Prostate gland (tissue), 2 donors: Measurements from ENCODE around the gene HS1BP3. TPM values are rescaled to one million over a fixed set of nuclear protein-coding genes. Genes with fewer than 3 reads are reported as not detected.

Source experiments
- DNase-seq: peaks from one replicate; pipeline ENCODE4 v3.0.0-alpha.2; 2019; ENCODE audit warnings: low spot score
- H3K27ac ChIP-seq, 2 donors: fragments of 200-600 bp; sonication (generic); 2 replicates each; pipeline ENCODE4 v1.5.1; 2017 to 2019
- H3K27me3 ChIP-seq: fragments of 200-600 bp; sonication (generic); replicated peaks from 2 replicates; pipeline ENCODE4 v1.5.1; 2019; ENCODE audit not compliant: insufficient read depth
- H3K36me3 ChIP-seq, 2 donors: fragments of 200-600 bp; sonication (generic); 1 replicate in 1 of 2; 2 replicates in 1 of 2; pipeline versions ENCODE4 v1.5.1 to v1.8.1; 2017 to 2019
- H3K4me1 ChIP-seq: fragments of 200-600 bp; sonication (generic); replicated peaks from 2 replicates; pipeline ENCODE4 v1.5.1; 2019
- H3K4me3 ChIP-seq, 2 donors: fragments of 200-600 bp; sonication (generic); 2 replicates each; pipeline ENCODE4 v1.5.1; 2017 to 2019
- H3K9me3 ChIP-seq: fragments of 200-600 bp; sonication (generic); 2 replicates; pipeline ENCODE4 v1.5.1; 2017
- POLR2A ChIP-seq: fragments of 450-650 bp; IDR thresholded peaks from one replicate; pipeline ENCODE4 v1.6.1; 2016; ENCODE audit warnings: antibody characterized with exemption, mild to moderate bottlenecking
- POLR2AphosphoS5 ChIP-seq: sonication (generic); formaldehyde crosslinking; IDR thresholded peaks from one replicate; pipeline ENCODE4 v1.6.1; 2017; ENCODE audit warnings: antibody characterized with exemption
- WGBS: methylation state at CpG from one replicate; pipeline ENCODE4 v1.1.5; 2018; 5-methylcytosine and 5-hydroxymethylcytosine counted together
- intact Hi-C: fragments of 100-400 bp; cut with DNase I; formaldehyde crosslinking; loops from one replicate; pipeline ENCODE4 v1.14.2; 2022
- total RNA-seq, 2 donors: library from RNA; depleted of rRNA; stranded (reverse); fragments of >200 nt; gene quantifications; one replicate each; pipeline ENCODE4 v1.1.0, GENCODE V29; 2016
- TF ChIP-seq, protein P1 (sequence below), 4 experiments: fragments of 200-600 bp in 2 of 4; fragments of 450-650 bp in 2 of 4; sonication (generic) in 2 of 4; IDR thresholded peaks; 1 replicate in 3 of 4; 2 replicates in 1 of 4; pipeline ENCODE4 v1.5.1; 2016 to 2019; ENCODE audit warnings: antibody characterized with exemption in 4 of 4, mild to moderate bottlenecking in 2 of 4, moderate library complexity in 2 of 4

Gene HS1BP3
- total RNA-seq, 2 donors from 2014 or later: 29.9 to 39.4 TPM

DNA sequence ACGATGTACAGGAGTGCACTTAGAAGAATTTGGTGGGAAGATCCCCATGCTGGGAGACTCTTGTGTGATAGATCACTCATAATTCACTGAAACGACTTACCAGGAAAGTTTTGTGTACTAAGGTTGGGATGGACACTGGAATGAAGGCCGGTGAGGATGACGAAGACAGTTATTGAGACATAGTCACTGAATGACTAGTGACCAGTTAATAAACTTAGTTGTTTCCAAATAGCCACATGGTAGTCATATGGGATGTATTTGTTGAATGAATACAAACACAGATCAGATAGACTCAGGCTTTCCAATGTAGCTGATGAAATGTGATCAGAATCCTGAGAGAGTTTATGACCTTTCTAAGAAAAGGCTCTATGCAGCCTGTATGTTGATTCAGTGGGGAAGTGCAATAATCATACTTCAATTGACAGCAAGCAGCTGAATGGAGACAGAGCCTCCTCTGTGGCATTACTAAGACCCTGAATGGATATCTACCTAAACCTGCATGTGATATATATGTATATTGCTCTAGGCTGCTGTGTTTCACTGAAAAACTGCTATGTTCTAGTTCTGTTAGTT lies 36.4 kb upstream of the HS1BP3 start:
- no peak for DNase-seq
- Histone ChIP-seq H3K27me3 (no peaks in the 10 kb centered on the region), H3K9me3 (no peaks in the 10 kb centered on the region), H3K4me3 (no peak overlapping the region), H3K27ac (no peak overlapping the region), H3K4me1 (no peaks in the 10 kb centered on the region), H3K36me3 (no peaks in the 10 kb centered on the region)
- TF ChIP-seq, protein P1, sequence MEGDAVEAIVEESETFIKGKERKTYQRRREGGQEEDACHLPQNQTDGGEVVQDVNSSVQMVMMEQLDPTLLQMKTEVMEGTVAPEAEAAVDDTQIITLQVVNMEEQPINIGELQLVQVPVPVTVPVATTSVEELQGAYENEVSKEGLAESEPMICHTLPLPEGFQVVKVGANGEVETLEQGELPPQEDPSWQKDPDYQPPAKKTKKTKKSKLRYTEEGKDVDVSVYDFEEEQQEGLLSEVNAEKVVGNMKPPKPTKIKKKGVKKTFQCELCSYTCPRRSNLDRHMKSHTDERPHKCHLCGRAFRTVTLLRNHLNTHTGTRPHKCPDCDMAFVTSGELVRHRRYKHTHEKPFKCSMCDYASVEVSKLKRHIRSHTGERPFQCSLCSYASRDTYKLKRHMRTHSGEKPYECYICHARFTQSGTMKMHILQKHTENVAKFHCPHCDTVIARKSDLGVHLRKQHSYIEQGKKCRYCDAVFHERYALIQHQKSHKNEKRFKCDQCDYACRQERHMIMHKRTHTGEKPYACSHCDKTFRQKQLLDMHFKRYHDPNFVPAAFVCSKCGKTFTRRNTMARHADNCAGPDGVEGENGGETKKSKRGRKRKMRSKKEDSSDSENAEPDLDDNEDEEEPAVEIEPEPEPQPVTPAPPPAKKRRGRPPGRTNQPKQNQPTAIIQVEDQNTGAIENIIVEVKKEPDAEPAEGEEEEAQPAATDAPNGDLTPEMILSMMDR (IDR thresholded peaks at IDR 0.05): no peak
- TF ChIP-seq POLR2A (no peak), POLR2AphosphoS5 (no peak)
- intact Hi-C loops: no loop called here
- over 99% methylated on average over 4 of the region's 4 CpGs for WGBS

DNA sequence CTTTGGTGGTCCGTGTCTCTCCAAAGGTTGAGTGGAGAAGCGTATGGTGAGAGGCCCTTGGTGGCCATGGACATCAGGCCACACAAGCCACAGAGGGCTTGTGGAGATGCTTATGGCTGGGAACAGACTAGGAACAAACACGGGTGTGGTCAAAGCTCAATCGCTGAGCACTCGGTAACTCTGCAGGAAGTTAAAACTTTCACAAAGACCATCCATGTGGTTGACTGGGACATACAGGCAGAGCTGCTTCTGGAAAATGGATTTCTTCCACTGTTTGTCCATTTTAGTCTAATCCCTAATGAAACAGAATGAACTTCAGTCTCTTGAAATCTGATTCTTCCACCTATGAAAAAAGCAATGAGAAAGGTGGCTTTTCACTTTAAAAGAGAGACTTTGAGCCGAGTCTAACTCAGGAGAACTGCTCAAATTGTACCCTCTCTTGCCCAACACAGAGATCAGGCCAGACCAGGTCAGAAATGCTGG lies 33.7 kb upstream of the HS1BP3 start:
- no peak for DNase-seq
- Histone ChIP-seq H3K27me3 (no peaks in the 10 kb centered on the region), H3K36me3 (no peaks in the 10 kb centered on the region), H3K4me3 (no peak overlapping the region), H3K9me3 (no peaks in the 10 kb centered on the region), H3K4me1 (no peaks in the 10 kb centered on the region), H3K27ac (no peak overlapping the region)
- intact Hi-C loops: no loop called here
- WGBS: 85% methylated on average over 6 of the region's 6 CpGs
- TF ChIP-seq POLR2AphosphoS5 (no peak), POLR2A (no peak)
- TF ChIP-seq, protein P1 (IDR thresholded peaks at IDR 0.05): no peak

DNA sequence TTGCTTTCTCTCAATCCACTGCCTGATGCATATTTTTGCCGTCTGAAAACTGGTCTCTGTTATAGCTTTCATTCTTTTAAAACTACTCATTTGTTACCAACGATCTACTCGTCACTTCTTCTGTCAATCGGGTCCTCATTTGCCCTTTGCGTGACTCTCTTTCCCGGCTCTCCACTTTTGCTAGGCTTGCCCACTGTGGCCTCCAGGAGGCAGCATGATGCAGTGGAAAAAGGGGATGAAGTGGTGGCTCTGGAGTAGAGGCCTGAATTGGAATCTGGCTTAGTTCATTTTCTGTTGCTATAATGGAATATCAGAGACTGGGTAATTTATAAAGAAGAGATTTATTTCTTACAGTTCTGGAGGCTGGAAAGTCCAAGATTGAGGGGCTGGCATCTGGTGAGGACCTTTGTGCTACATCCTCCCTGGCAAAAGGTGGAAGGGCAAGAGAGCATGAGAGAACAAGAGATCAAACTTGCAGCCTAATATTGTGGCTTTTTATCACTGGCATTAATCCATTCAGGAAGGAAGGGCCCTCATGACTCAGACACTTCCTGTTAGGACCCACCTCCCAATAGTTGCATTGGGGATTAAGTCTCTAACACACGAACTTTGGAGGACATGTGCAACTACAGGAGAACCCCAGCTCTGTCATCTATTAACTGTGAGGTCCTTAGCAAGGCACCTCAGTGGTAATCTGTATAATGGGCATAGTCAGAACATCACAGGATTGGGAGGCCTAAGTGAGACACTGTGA lies 31.4 kb upstream of the HS1BP3 start:
- WGBS: 80% methylated on average over 7 of the region's 7 CpGs
- no peak overlapping the region for H3K27ac ChIP-seq
- H3K4me3 ChIP-seq: no peak overlapping the region
- no peaks in the 10 kb centered on the region for H3K27me3 ChIP-seq
- H3K36me3 ChIP-seq: no peaks in the 10 kb centered on the region
- intact Hi-C loops: no loop called here
- no peak for DNase-seq
- H3K9me3 ChIP-seq: no peaks in the 10 kb centered on the region
- H3K4me1 ChIP-seq: no peaks in the 10 kb centered on the region
- TF ChIP-seq, protein P1 (IDR thresholded peaks at IDR 0.05): peak in 2 of 4 experiments; percentile 23 to 46
- no peak for TF ChIP-seq POLR2AphosphoS5

DNA sequence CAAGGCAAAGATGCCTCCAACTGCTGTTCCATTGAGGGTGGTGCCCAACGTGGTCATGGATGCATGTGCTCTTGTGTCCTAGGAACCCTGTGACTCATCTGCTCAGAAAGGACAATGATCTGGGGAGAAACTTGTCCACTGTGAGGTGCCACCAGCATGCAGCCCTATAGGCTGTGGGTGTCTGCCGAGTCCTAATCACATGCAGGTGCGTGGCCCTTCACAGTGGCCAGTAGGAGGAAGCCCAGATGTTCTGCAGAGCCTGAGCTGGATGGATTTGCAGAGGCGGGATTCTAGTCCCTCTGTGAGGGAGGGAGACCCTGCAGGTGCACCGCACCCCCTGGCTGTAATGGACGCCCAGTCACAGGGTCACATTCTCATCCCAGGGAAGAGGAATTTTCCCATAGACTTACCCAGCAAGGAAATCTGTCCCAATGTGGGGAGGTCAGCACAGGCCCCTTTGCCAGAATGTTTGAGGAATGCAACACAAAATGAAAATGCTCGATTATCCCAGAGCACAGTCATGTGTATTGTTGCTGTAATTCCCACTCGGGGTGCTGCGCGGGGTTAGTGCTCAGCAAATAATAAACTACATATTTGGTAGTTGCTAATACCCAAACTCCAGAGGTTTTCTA lies 30.0 kb upstream of the HS1BP3 start:
- no peaks in the 10 kb centered on the region for H3K9me3 ChIP-seq
- H3K36me3 ChIP-seq: no peaks in the 10 kb centered on the region
- H3K27me3 ChIP-seq: no peaks in the 10 kb centered on the region
- H3K4me1 ChIP-seq: no peaks in the 10 kb centered on the region
- H3K4me3 ChIP-seq: no peak overlapping the region
- H3K27ac ChIP-seq: no peak overlapping the region
- intact Hi-C loops: no loop called here
- 95% methylated on average over 10 of the region's 10 CpGs for WGBS
- no peak for TF ChIP-seq POLR2AphosphoS5
- TF ChIP-seq, protein P1 (IDR thresholded peaks at IDR 0.05): no peak
- no peak for DNase-seq
